Measurements from ENCODE around the gene CEP43.

The CEP43 gene

DNA sequence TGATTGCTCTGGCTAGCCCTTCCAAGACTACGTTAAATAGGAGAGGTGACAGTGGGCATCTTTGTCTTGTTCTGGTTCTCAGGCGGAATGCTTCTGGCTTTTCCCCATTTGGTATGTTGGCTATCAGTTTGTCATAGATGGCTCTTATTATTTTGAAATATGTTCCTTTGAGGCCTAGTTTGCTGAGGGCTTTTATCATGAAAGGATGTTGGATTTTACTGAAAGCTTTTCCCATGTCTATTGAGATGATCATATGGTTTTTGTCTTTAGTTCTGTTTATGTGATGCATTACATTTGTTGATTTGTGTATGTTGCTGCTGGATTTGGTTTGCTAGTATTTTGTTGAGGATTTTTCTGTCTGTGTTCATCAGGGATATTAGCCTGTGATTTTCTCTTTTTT is 32.9 kb upstream of the CEP43 start:
- no peak for DNase-seq (ENCODE audit: low read depth)

DNA sequence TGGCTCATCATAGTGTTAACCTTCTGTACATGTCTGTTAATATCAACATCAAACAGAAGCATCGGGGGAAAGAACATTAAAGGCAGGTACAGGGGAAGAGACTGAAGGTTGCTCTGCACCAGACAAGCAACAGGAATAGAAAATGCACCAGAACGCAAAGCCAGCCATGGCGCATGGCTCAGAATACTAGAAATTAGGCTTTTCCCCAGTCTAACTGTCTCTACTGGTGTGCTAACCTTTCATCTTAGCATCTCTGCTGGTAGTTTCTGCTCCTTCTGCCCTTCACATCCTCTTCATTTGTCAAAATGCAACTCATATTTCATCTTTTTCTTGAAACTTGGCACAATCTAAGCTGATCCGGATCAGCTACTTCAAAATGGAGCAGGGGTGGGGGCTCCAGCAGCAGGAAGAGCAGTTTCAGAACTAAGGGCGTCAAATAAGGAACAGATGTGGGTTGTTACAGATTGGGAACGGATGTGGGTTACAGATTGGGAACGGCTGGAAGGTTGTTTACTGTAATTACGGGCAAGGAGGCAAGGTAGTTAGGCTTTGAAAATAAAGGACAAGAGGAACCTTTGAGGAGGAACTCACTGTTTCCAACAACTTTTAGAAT is 29.7 kb upstream of the CEP43 start:
- DNase-seq (ENCODE audit: low read depth): no peak

DNA sequence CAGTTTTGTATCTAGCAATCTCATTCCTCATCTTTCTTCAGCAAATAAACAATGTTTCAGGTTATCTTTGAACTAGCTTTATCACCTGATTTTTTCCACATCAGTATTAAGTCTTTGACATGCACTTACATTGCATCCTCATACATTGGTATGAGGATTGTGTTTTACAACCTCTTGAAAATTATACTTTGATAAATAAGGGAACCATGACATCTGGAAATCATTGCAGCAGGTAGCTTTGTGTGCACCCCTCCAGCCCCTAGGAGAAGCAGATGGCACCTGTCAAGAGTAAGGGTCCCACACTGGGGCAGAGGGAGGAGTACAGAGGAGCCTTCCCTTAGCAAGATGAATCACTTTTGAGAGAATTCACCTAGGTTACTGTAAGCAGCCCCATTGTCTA is 29.1 kb upstream of the CEP43 start:
- DNase-seq (ENCODE audit: low read depth): no peak

DNA sequence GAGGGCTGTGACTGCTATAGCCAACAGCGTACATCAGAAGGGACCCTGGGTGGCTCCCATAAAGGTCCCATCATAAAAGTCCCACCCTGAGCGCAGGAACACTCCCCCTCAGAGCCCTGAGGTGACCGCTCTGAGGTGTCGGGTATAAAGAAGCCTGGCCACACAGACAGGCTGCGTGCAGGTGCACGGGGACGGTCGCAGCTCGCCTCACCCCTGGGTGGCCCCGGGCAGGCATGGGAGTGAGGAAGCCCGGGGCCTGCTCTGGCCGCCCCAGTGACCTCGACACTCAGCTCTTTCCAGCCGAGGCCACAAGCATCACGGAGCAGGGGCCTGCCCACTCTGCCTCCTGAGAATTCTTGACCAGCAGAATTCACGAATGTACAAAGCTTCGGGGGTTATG is 28.4 kb upstream of the CEP43 start:
- DNase-seq (ENCODE audit: low read depth): no peak

DNA sequence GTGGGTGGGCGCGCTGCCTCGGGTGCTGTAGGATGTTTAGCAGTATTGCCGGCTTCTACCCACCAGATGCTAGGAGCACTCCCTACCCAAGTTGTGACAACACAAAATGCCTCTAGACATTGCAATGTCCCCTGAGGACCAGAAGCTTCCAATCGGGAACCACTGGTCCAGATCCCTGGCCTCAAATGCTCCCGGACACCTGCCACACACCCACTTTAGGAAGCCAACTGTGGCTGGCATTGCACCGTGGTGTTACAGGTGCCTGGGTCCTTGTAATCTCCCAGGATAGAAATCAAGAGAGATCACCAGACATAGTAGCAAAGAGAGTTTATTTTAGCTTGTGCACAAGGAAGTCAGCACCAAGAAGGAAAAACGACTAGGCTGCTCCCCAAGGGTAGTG is 27.9 kb upstream of the CEP43 start:
- DNase-seq (ENCODE audit: low read depth): no peak

DNA sequence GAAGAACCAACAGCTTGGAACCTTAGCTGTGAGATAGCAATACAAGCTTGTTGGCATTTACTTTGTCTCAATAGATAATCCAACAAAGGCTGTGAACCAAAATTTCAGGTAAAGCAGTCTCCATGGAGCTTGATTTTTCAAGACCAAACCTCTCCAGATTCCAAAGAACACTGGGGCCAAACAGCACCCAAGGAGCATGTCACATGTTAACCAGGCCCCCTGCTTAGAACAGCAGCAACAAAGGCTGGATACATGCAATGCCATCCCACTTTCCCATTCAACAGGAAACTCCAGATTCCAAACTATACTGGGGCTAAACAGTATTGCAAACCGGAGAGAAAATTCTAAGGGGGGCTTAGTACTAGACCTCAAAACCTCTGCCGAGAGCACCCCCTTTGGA is 27.1 kb upstream of the CEP43 start:
- DNase-seq (ENCODE audit: low read depth): no peak

DNA sequence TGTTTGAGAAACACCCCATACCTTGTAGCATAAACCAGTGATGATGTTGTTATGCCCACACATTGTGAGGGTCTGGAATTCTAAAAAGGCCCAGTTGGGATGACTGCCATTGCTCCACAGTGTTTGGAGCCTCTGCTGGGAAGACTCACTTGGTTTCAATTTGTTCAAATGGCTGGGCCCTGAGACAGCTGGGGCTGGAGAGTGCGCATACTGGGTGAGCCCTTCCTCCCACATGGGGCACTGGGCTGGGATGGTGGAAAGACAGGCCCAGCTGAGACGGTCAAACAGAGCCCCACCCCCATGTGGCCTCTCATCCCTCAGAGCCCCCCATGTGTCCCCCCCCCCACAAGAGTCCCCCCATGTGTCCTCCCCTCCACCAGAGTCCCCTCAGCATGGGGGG is 22.6 kb upstream of the CEP43 start:
- DNase-seq (ENCODE audit: low read depth): no peak

DNA sequence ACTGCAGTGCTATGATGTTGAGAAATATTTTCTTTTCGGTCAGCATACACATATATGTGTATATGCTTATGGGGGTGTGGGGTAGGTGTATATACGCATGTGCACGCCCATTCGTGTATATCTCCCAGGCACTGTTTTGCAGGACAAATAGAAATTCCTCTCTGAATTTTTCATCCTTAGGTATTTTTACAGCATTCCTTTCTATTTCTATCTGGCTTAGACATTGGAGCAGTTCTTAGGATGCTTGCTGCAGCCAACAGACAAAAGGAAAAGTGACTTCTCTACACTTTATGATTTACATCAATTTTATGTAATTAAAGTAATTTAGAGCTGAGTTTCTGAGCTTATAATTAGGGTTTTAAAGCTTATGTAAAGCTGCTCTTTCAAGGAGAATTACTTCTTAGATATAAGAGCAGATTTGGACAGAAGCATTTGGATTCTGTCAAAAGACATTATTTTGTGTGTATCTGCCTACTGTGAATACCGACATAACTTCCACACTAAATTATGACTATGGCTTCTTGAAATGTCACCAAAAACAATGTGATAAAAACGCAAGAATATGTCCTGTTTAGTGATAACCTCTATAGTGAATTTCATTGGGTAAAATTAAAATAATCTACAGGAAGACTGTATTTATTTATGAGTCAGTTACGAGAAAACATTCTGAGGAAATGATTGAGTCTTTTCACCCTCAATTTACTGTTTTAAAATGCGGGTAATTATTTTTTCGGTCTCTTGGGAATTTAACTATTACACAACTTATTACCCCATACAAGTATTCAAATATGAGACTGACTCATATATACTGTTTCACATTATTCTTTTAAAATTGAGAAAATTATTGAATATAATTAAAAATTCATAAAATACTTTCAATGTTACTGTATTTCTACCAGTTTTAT is 21.3 kb upstream of the CEP43 start:
- DNase-seq (ENCODE audit: low read depth): no peak

DNA sequence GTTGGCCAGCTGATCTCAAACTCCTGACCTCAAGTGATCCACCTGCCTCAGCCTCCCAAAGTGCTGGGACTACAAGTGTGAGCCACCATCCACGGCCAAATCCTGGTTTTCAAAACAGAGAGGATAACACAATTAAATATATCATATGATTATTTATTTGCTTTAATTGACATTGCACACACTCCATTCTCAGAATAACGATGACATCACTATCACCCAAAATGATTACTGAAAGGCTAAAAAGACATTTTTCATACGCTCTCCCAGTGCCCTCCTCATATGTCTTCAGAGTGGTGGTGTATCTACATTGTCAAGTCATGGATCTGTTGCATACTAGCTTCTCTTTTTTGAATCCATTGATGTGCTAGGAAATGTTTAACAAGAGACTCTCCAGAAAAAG is 18.5 kb upstream of the CEP43 start:
- DNase-seq (ENCODE audit: low read depth): no peak

DNA sequence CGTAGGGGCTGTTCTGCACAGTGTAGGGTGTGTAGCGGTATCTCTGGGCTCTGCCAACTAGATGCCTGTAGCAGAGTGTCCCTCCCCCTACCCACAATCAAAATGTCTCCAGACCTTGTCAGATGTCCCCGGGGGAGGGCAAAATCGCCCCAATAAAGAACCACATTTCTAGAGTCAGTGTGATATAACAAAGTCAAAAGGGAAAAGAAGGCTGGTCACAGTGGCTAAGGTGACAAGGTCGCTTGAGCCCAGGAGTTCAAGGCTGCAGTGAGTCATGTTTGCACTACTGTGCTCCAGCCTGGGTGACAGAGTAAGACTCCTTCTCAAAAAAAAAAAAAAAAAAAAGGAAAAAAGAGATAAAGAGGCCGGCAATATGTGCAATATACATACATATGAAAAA is 11.7 kb upstream of the CEP43 start:
- no peak for DNase-seq (ENCODE audit: low read depth)

DNA sequence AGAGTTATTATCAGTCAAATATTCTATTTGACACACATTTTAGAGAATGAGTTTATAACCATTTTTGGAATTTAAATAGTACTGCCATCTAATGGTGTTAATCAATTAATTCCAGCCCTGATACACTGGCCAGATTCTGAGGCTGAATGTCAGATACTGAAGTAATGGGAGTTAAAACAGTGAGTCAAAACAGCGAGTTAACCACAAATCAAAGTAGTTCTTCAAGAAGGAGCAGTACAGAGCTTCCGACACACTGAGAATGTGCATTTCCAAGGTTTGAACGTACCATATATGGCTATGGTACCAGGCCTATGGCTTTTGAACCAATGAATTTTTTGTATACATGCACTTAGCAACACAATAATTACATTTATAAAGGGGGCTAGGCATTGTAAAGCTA is 11.3 kb upstream of the CEP43 start:
- DNase-seq (ENCODE audit: low read depth): no peak

DNA sequence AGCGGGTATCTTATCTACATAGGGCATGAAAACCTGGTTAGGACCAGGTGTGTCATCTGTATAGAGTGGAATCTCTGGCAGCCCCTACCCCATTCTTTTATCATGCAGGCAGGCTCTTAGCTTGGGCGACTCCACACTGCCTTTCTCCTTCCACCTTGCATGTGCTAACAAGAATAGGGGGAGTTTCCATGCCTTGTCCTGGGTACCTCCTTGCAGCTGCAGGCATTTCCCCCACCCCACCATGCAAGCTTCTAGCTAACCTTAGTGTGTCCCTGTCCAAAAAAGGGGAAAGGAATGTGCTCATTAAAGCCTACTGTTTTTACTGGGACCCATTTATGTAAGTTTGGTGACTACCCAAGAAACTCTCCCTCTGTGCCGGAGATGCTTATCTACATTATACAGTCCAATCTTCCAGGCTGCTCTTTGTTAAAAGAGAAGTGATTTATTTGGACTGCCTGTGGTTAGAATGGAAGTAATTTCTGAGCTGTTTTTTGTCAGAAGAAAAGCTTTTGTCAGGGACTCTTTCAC is 10.5 kb upstream of the CEP43 start:
- no peak for DNase-seq (ENCODE audit: low read depth)

DNA sequence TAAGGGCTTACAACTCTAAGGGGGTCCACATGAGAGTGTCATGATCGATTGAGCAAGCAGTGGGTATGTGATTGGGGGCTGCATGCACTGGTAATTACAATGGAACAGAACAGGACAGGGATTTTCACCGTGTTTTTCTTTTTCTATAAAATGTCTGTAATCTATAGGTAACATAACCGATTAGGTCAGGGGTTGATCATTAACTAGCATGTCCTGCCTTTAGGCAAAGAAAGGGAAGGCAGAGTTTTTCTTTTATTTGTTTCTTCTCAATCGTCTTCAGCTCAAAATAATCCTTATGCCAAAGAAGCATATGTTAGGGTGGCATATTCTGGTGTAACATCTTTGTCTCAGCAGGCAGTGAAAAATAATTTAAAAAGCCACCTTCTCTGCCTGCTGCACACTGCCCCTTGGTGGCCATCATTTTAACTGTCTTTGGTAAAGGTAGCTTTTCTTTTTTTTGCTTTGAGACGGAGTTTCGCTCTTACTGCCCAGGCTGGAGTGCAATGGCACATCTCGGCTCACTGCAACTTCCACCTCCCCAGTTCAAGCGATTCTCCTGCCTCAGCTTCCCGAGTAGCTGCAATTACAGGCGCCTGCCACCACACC is 9.7 kb upstream of the CEP43 start:
- DNase-seq (ENCODE audit: low read depth): peak; percentile 47

DNA sequence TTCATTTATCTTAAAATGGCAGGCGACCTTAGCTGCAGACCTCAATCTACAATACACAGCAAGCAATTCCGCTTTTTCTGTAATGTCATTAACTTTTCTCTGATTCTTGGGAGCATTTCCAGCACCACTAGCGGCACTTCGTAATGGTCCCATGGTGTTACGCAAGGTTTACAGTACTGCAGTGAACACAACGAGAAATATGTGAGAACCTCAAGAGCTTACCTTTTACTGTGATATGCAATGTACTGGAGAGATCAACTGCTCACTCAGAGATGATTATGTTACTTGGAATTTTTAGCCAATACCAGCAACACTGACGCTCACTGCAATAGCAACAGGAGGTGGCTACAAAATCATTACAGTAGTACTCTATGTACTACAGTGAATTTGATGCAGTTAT is 2.8 kb upstream of the CEP43 start:
- DNase-seq (ENCODE audit: low read depth): peak; percentile 38

DNA sequence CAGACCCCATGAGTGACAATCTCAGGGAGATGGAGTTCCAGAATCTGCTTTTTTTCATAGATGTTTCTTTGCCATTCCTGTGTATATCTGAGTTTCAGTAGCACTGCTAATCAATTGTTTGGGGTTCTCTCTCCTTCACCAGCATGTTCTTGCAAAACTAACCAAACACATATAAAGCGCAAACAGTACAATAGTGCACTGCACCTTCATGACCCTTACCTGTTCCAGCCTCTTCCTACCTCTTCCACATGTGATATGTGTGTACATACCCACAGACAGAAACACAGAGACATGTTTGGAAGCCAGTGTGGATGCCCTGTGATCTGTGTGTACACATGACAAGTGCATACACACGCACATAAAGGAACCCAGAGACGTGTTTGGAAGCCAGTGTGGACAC is 1.8 kb upstream of the CEP43 start:
- no peak for DNase-seq (ENCODE audit: low read depth)

DNA sequence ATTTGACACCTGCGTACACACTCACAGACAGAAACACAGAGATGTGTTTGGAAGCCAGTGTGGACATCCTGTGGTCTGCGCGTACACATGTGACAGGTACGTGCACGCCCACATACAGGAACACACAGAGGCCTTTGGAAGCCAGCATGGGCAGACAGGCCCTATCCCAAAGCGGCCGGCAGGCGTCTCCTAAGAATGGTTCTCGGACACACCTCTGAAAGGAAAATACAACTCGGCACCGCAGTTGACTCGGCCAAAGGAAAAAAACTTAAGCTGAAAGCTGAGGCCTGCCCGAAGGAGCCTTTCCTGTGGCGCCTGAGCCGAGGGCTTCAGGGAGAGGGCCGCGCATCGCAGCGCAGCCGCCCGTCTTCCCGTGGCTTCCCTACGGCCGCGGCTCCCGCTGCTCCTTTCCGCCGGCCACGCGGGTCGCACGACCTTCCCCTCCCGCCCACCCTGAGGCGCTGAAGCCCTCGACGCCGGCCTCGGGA is 1.4 kb upstream of the CEP43 start:
- peak; percentile 86 for DNase-seq (ENCODE audit: low read depth)

DNA sequence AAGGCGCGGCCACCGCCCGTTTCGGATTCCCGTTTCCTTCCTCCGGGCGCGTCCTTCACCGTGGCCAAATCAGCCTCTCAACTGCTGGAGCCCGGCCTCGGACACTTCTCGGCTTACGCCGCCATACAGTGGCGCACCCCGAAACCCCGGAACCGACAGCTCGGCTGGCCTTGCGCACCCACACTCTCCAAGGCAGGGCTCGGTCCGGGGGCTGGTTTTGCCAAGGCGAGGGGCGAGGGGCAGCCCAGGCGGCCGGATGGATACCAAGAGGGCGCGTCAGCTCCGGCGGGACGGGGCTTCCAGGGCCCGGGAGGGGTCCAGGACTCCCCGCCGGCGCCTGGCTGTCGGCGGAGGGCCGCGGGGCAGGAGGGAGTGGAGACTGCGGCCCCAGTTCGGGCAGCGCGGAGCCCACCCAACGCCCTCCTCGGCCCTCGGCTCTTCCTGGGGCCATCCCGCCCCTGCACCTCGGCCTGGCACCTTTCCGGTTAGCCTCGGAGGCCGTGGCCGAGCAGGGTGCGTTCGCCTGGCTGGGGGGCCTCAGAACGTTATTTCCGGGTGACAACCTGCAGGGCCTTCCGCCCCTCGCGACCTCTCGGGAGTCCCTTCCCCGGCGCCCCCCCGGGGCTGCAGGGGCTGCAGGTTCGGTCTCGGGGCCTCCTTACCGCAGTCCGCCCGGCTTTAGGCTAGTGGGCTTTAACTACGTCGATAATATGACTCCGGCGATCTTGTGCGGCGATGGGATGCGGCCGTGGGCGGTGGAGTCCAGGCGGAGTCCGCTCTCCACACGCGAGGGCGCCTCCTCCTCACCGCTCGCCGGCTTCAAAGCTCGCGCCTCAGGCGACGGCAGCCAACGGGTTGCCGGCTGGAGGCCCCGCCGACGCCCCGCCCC is 697 bp upstream of the CEP43 start:
- peak; percentile 43 for DNase-seq (ENCODE audit: low read depth)

DNA sequence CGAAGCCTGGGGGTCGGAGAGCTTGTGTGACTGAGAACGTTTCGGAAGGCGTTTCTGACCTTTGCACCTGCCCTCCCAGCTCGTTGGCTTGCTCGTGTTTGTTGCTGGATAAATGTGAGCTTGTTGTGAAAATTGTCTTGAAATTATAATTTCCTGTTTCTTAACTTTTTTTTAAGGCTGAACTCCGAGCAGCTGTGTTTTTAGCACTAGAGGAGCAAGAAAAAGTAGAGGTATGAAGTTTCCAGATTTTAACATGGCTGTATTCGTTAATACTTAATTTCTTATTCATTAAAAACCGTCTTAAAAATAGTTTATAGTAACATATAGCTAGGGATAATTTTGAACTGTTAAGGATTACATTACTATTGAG is 672 bp downstream of the CEP43 start:
- no peak for DNase-seq (ENCODE audit: low read depth)

DNA sequence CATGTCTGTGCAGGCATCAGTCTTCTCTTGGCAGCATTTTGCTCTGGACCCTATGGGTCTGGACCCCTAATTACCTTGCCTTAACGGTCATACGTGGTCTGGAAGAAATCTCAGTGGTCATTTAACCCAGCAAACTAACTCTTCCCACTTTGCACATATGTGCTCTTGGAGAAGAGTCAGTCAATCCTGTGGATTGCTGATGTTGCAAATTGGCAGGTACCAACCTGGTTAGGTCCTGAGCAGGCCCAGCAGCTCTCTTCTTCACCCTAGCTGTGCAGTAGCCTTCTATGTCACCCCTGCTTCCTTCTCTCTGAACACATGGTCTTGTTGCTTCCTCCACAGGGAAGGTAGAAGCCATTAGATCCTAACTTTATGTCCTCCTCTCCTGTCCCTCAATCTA is 1.6 kb downstream of the CEP43 start:
- DNase-seq (ENCODE audit: low read depth): no peak

DNA sequence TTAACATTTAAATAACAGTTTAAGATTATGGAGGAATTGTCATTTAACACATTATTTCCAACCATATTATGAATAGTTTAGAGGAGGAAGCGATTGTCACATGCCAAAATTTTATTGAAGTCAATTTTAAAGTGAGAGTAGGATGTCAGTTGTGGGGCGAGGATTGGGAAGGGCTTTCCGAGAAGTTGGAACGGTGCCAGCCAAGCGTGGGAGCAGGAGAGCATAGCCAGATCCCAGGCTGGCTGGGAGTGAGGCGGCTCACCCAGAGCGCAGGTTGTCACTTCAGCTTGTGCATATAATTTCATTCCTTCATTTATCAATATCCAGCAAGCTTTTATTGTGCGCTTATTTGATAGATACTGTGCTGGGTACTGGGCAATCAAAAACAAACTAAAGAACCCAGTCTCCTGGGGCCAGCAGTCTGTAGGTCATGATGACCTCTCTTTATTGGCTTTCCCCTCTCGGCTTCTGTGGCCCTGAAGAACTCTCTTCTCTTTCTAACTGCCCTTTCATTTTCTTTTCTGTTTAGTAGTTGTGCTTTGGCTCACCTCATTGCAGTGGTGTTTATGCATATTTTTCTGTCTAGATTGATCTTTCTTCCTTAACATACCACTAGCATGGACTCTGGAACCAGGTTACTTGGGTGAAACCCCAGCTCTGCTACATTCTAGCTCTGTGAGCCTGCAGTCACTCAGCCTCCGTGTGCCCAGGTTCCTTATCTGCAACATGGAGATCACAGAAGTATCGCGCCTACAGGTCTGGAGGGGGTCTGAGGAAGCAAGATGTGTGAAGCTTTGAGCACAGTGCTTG is 6.4 kb downstream of the CEP43 start:
- no peak for DNase-seq (ENCODE audit: low read depth)

DNA sequence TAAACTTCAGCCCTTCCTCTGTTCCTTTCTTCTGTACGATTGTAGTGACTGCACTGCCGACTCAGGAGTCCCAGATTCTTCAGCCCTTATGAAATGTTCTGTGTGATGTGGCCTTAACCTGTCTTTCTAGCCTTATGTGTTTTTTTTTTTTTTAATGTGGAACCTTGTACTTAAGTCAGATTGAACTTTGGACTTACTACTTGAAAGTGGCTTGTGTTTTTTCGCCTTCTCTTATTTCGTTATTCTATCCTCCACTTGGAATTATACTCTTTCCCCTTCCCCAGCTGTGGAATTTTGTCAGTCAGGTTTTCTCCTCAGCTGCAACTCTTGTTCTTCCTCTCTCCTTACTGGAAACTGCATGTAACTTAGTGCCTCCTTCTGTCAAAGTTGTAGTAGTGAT is 8.8 kb downstream of the CEP43 start:
- no peak for DNase-seq (ENCODE audit: low read depth)

Measured in ELR (cell line).